C4-2B (cell line): ENCODE results near the gene APOC1.
A peak's percentile ranks its signal among the peaks of the same experiment; 100 is the strongest.

ENCODE experiments used
- H3K27ac ChIP-seq: fragments of 450-650 bp; 2 replicates; pipeline ENCODE4 v1.5.1; 2017
- ZFX ChIP-seq: fragments of 450-650 bp; IDR thresholded peaks from 2 replicates; pipeline ENCODE4 v1.6.1; 2017
- TF ChIP-seq, protein P1 (sequence below): fragments of 450-650 bp; conservative IDR thresholded peaks from 2 replicates; pipeline ENCODE4 v1.5.1; 2017; ENCODE audit warnings: mild to moderate bottlenecking

Gene APOC1

DNA sequence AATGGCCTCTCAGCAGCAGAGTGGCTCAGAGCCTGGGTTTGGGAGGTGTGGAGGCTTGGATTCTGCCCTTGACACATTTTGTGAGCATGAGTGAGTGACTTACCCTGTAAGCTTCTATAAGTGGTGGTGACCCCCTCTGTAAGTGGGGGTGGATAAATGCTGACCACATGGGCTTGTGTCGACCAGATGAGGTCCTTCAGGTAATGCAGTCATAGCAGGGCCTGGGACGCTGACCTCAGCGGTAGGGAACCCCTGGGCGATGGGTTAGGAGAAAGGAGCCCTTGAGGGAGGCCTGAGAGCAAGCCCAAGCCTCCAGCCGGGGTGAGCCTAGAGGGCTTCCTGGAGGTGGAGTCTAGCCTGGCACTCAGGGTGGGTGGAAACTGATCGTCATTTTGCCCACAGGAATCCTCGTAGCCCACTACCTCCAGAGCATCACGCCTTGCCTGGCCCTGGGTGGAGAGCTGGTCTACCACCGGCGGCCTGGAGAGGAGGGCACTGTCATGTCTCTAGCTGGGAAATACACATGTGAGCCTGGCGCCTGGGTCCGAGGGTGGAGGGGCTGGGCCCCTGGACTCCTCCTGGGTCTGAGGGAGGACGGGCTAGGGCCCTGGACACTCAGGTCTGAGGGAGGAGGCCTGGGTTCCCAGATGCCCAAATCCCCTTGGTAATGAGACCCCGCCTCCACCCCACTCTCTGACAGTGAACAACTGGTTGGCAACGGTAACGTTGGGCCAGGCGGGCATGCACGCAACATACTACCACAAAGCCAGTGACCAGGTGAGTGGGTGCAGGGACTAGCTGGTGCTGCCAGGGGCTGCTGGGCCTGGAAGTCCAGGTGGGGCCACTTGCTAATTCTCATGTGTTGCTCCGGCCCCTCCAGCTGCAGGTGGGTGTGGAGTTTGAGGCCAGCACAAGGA is 13.8 kb upstream of the APOC1 start:
- no peak overlapping the region for H3K27ac ChIP-seq
- TF ChIP-seq, protein P1, sequence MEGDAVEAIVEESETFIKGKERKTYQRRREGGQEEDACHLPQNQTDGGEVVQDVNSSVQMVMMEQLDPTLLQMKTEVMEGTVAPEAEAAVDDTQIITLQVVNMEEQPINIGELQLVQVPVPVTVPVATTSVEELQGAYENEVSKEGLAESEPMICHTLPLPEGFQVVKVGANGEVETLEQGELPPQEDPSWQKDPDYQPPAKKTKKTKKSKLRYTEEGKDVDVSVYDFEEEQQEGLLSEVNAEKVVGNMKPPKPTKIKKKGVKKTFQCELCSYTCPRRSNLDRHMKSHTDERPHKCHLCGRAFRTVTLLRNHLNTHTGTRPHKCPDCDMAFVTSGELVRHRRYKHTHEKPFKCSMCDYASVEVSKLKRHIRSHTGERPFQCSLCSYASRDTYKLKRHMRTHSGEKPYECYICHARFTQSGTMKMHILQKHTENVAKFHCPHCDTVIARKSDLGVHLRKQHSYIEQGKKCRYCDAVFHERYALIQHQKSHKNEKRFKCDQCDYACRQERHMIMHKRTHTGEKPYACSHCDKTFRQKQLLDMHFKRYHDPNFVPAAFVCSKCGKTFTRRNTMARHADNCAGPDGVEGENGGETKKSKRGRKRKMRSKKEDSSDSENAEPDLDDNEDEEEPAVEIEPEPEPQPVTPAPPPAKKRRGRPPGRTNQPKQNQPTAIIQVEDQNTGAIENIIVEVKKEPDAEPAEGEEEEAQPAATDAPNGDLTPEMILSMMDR: no peak
- no peak for TF ChIP-seq ZFX

- H3K27ac ChIP-seq: no peak overlapping the region
- TF ChIP-seq, protein P1: no peak
Measured at GRCh38 chr19:44903216-44903601, 11.2 kb upstream of the APOC1 start.

- no peak for TF ChIP-seq ZFX
- TF ChIP-seq, protein P1: peak; percentile 90
- no peak overlapping the region for H3K27ac ChIP-seq
Measured at GRCh38 chr19:44903602-44904425, 10.6 kb upstream of the APOC1 start.

GRCh38 chr19:44904426-44904994 is 9.9 kb upstream of the APOC1 start:
- TF ChIP-seq, protein P1: no peak
- no peak for TF ChIP-seq ZFX
- no peak overlapping the region for H3K27ac ChIP-seq

- no peak within 1 kb of the TSS for H3K27ac ChIP-seq
- TF ChIP-seq, protein P1: no peak
- no peak for TF ChIP-seq ZFX
Measured at GRCh38 chr19:44905437-44906160, 8.8 kb upstream of the APOC1 start, which contains the start of gene APOE. Gene APOE (plus strand): TSS chr19:44905796. CDS start chr19:44906625, 829 bp downstream.

- no peak for TF ChIP-seq ZFX
- TF ChIP-seq, protein P1: no peak
- H3K27ac ChIP-seq: no peak overlapping the region
Measured at GRCh38 chr19:44907613-44908012, 6.8 kb upstream of the APOC1 start.
